ENCODE results near the gene NT5C. TPM values are rescaled to one million over a fixed set of nuclear protein-coding genes. Genes with fewer than 3 reads are reported as not detected.

The NT5C gene
- total RNA-seq, 4 donors from 2014 or later = 30.2 to 60.0 (median 44.9) TPM

DNA sequence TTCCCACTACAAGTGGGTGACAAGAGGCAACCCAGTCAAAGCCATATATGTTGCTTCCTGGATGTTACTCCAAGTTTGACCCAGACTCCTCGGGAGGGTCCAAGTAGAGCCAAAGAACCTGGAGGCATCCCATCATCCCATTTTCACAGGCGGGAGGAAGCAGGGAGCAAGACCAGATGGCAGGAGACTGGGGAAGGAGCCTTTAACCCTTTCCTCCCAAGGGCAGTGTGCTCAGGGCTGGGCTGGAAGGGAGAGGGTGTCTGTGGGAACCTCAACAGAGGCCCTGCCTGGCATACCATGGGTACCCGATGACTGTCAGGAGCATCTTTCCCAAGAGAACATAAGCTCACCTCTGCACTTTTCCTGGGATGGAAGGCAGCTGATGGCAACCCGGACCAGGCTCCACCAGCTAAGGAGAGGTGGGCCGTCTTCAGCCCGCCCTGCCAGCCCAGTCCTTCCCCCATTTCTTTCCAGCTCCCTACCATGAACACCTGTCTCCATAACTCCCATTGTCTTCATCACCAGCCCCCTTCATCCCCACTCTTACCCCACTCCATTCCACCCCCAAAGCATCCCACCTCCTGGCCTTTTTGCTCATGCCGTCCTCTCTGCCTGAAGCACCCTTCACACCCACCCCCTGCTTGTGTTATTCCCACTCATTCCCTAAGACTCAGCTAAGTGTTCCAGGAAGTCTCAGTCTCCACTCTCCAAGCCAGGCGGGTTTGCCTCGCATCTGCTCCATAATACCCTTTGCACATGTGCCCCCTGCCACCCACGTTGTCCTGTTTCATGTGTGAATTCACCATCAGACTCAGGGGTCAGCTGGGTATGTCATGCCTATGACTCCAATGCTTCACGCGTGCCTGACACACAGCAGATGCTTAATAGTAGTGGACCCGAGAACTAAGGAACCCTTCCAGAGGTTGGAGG lies 49.7 kb downstream of the NT5C start:
- intact Hi-C loops (cut with DNase I; ENCODE audit: low total_unique reads) = no loop called here
- H3K4me1 ChIP-seq = peaks cover 0 to 4% of the 10 kb centered on the region in 2 donors

More for the DNA sequence above, 49.7 kb downstream of the NT5C start:
- Histone ChIP-seq H3K27me3 (no peaks in the 10 kb centered on the region), H3K27ac (no peak overlapping the region), H3K9me3 (no peaks in the 10 kb centered on the region), H3K4me3 (no peak overlapping the region), H3K36me3 (no peaks in the 10 kb centered on the region)
- DNase-seq = no peak
- TF ChIP-seq, protein P1, sequence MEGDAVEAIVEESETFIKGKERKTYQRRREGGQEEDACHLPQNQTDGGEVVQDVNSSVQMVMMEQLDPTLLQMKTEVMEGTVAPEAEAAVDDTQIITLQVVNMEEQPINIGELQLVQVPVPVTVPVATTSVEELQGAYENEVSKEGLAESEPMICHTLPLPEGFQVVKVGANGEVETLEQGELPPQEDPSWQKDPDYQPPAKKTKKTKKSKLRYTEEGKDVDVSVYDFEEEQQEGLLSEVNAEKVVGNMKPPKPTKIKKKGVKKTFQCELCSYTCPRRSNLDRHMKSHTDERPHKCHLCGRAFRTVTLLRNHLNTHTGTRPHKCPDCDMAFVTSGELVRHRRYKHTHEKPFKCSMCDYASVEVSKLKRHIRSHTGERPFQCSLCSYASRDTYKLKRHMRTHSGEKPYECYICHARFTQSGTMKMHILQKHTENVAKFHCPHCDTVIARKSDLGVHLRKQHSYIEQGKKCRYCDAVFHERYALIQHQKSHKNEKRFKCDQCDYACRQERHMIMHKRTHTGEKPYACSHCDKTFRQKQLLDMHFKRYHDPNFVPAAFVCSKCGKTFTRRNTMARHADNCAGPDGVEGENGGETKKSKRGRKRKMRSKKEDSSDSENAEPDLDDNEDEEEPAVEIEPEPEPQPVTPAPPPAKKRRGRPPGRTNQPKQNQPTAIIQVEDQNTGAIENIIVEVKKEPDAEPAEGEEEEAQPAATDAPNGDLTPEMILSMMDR (IDR thresholded peaks at IDR 0.05) = no peak
- TF ChIP-seq POLR2A (IDR thresholded peaks at IDR 0.05) = no peak

Small RNA genes within 50 kb of the gene (small RNA-seq; reads per million reads assigned to genes)
- gene RF00019 = not detected

Other genes starting within 250 kb of the NT5C start
- not detected for gene FADS6, start 238.1 kb downstream of the NT5C start, total RNA-seq
- 1 to 10 TPM in 2 of 4 donors, not detected in 2; 1.5 to 6.1 TPM for gene USH1G, start 208.5 kb downstream of the NT5C start, total RNA-seq
- under 1 TPM in 1 of 4 donors, not detected in 3; 0.46 TPM for gene OTOP2, start 207.5 kb downstream of the NT5C start, total RNA-seq
- not detected for gene OTOP3, start 195.8 kb downstream of the NT5C start, total RNA-seq
- gene HID1, start 159.0 kb downstream of the NT5C start, total RNA-seq = 10 to 100 TPM in 2 of 4 donors, 1 to 10 TPM in 2; 4.4 to 46.2 (median 22.6) TPM
- gene CDR2L, start 144.1 kb downstream of the NT5C start, total RNA-seq = 10 to 100 TPM in 1 of 4 donors, 1 to 10 TPM in 3; 4.7 to 25.4 (median 6.7) TPM
- gene MRPL58, start 119.1 kb downstream of the NT5C start, total RNA-seq = 10 to 100 TPM; 18.2 to 26.4 (median 20.8) TPM
- 100 to 1,000 TPM; 117 to 282 (median 168) TPM for gene ATP5PD, start 84.8 kb downstream of the NT5C start, total RNA-seq
- 10 to 100 TPM in 2 of 4 donors, 1 to 10 TPM in 2; 2.4 to 39.0 (median 15.0) TPM for gene KCTD2, start 84.5 kb downstream of the NT5C start, total RNA-seq
- gene SLC16A5, start 43.8 kb downstream of the NT5C start, total RNA-seq = 10 to 100 TPM in 2 of 4 donors, 1 to 10 TPM in 1, not detected in 1; 4.1 to 17.5 (median 12.1) TPM
- gene ARMC7, start 21.8 kb downstream of the NT5C start, total RNA-seq = 1 to 10 TPM in 2 of 4 donors, under 1 TPM in 2; 0.29 to 9.2 (median 2.0) TPM
- 10 to 100 TPM in 2 of 4 donors, 1 to 10 TPM in 2; 3.6 to 46.8 (median 11.6) TPM for gene JPT1, start 22.8 kb upstream of the NT5C start, total RNA-seq
- gene SUMO2, start 51.2 kb upstream of the NT5C start, total RNA-seq = 100 to 1,000 TPM in 2 of 4 donors, 10 to 100 TPM in 2; 57.4 to 427 (median 102) TPM
- 100 to 1,000 TPM in 1 of 4 donors, 10 to 100 TPM in 3; 17.1 to 108 (median 39.1) TPM for gene NUP85, start 73.9 kb upstream of the NT5C start, total RNA-seq
- 100 to 1,000 TPM in 1 of 4 donors, 10 to 100 TPM in 2, 1 to 10 TPM in 1; 9.4 to 104 (median 40.1) TPM for gene GGA3, start 129.9 kb upstream of the NT5C start, total RNA-seq
- 10 to 100 TPM; 13.1 to 42.1 (median 33.0) TPM for gene MRPS7, start 130.1 kb upstream of the NT5C start, total RNA-seq
- 10 to 100 TPM; 11.7 to 45.3 (median 25.8) TPM for gene MIF4GD, start 139.5 kb upstream of the NT5C start, total RNA-seq
- 10 to 100 TPM in 2 of 4 donors, 1 to 10 TPM in 2; 4.7 to 59.9 (median 10.1) TPM for gene SLC25A19, start 157.7 kb upstream of the NT5C start, total RNA-seq

Measured in uterus (tissue), 4 donors.